HCT116 (cell line): ENCODE data around the gene GGA2. TPM values are rescaled to one million over a fixed set of nuclear protein-coding genes. Genes with fewer than 3 reads are reported as not detected.

Experiments
- ATAC-seq: fragments of 200-7000 bp; cut with Tn5 transposase; 2 replicates; pipeline ENCODE4 v1.9.1; 2020; ENCODE audit warnings: mild to moderate bottlenecking, moderate library complexity
- BruUV-seq: library from RNA; stranded (reverse); fragments of 400-500 nt; replicated peaks from 2 replicates; lab custom pipeline; 2021; lab: Mats Ljungman, UMichigan
- CTCF ChIA-PET: fragments of 300-600 bp; sonication (Branson Sonifier 250); formaldehyde crosslinking; loops from one replicate; lab custom pipeline; 2021; ENCODE audit warnings: antibody characterized with exemption; lab: Charles Lee
- POLR2A ChIA-PET: fragments of 300-600, 350-600 bp; sonication (Branson Sonifier 250); formaldehyde crosslinking; loops from one replicate; lab custom pipeline; 2021; ENCODE audit warnings: antibody characterized with exemption; lab: Charles Lee
- RAD21 ChIA-PET, 2 experiments: fragments of 300-600 bp; sonication (Branson Sonifier 250); formaldehyde crosslinking; loops; one replicate each; lab custom pipeline; 2023; ENCODE audit warnings: low total read pairs in 2 of 2; ENCODE audit not compliant: uncharacterized antibody in 2 of 2, unreplicated experiment in 2 of 2, low non-redundant PET in 1 of 2; lab: Charles Lee
- DNase-seq: peaks from one replicate; pipeline ENCODE4 v3.0.0-alpha.2; 2010; ENCODE audit warnings: low read depth, low spot score
- H2AFZ ChIP-seq: fragments of 200-600 bp; shearing (Covaris generic), sonication (generic); 2 replicates; pipeline ENCODE4 v1.6.1; 2017; ENCODE audit warnings: low read depth, mixed run types, mixed read lengths, antibody characterized with exemption, low read length; ENCODE audit not compliant: poor library complexity, severe bottlenecking
- H3K27ac ChIP-seq: 2 replicates; pipeline ENCODE4 v1.5.1; 2012; ENCODE audit warnings: low read depth, low read length
- H3K27me3 ChIP-seq: fragments of 200-600 bp; sonication (generic); 2 replicates; pipeline ENCODE4 v1.6.1; 2016; ENCODE audit warnings: mixed run types, low read length, mixed read lengths; ENCODE audit not compliant: insufficient read depth
- H3K36me3 ChIP-seq, 2 experiments: fragments of 200-500 bp in 1 of 2; fragments of 200-600 bp in 1 of 2; sonication (Bioruptor generic) in 1 of 2; sonication (generic) in 1 of 2; 2 replicates each; pipeline versions ENCODE4 v1.5.1 to v1.6.1; 2014 to 2016; ENCODE audit warnings: low read length in 2 of 2, inconsistent platforms in 1 of 2, mixed read lengths in 1 of 2, mixed run types in 1 of 2; ENCODE audit not compliant: insufficient read depth in 2 of 2, control insufficient read depth in 1 of 2
- H3K4me1 ChIP-seq, 2 experiments: fragments of 200-600 bp in 1 of 2; sonication (generic) in 1 of 2; 2 replicates each; pipeline versions ENCODE4 v1.5.1 to v1.6.1; 2012 to 2017; ENCODE audit warnings: low read length in 2 of 2, inconsistent platforms in 1 of 2, mild to moderate bottlenecking in 1 of 2, mixed read lengths in 1 of 2, mixed run types in 1 of 2, moderate library complexity in 1 of 2; ENCODE audit not compliant: insufficient read depth in 2 of 2, control insufficient read depth in 1 of 2
- H3K4me2 ChIP-seq: fragments of 200-600 bp; sonication (generic); 2 replicates; pipeline ENCODE4 v1.6.1; 2017; ENCODE audit warnings: mixed run types, low read length, mixed read lengths
- H3K4me3 ChIP-seq, 2 experiments: fragments of 200-600 bp in 1 of 2; sonication (generic) in 1 of 2; replicated peaks in 1 of 2; 2 replicates each; pipeline ENCODE4 v1.5.1; 2011 to 2016; ENCODE audit warnings: low read length in 2 of 2, control low read depth in 1 of 2, low read depth in 1 of 2, mild to moderate bottlenecking in 1 of 2, mixed read lengths in 1 of 2, mixed run types in 1 of 2
- H3K79me2 ChIP-seq: fragments of 200-600 bp; sonication (generic); 2 replicates; pipeline ENCODE4 v1.6.1; 2017; ENCODE audit warnings: mild to moderate bottlenecking, mixed run types, low read length, moderate library complexity, mixed read lengths; ENCODE audit not compliant: insufficient read depth
- H3K9ac ChIP-seq: fragments of 200-600 bp; sonication (generic); 2 replicates; pipeline ENCODE4 v1.6.1; 2016; ENCODE audit warnings: low read length, mixed read lengths
- H3K9me2 ChIP-seq: fragments of 200-600 bp; sonication (generic), shearing (Covaris generic); 2 replicates; pipeline ENCODE4 v1.6.1; 2017; ENCODE audit warnings: mixed run types, mild to moderate bottlenecking, moderate library complexity; ENCODE audit not compliant: insufficient read depth
- H3K9me3 ChIP-seq, 2 experiments: fragments of 200-500 bp in 1 of 2; fragments of 200-600 bp in 1 of 2; sonication (Bioruptor generic) in 1 of 2; sonication (generic) in 1 of 2; 2 replicates each; pipeline ENCODE4 v1.6.1; 2014 to 2017; ENCODE audit warnings: low read length in 2 of 2, mixed read lengths in 2 of 2, inconsistent platforms in 1 of 2, low read depth in 1 of 2, mild to moderate bottlenecking in 1 of 2, mixed run types in 1 of 2, moderate library complexity in 1 of 2; ENCODE audit not compliant: control insufficient read depth in 1 of 2, insufficient read depth in 1 of 2
- H4K20me1 ChIP-seq: fragments of 200-600 bp; sonication (generic), shearing (Covaris generic); 2 replicates; pipeline ENCODE4 v1.6.1; 2017; ENCODE audit warnings: mixed run types, mild to moderate bottlenecking, moderate library complexity; ENCODE audit not compliant: insufficient read depth
- CBX3 ChIP-seq: IDR thresholded peaks from 2 replicates; pipeline ENCODE4 v1.6.1; 2012; ENCODE audit warnings: low read depth
- CEBPB ChIP-seq: IDR thresholded peaks from 2 replicates; pipeline ENCODE4 v1.6.1; 2012; ENCODE audit warnings: low read depth
- EGR1 ChIP-seq: IDR thresholded peaks from 2 replicates; pipeline ENCODE4 v1.6.1; 2012; ENCODE audit warnings: low read depth
- EZH2 ChIP-seq: fragments of 200-600 bp; sonication (generic); IDR thresholded peaks from 2 replicates; pipeline ENCODE4 v1.6.1; 2017; ENCODE audit warnings: antibody characterized with exemption, mixed run types
- EZH2phosphoT487 ChIP-seq: fragments of 200-600 bp; IDR thresholded peaks from 2 replicates; pipeline ENCODE4 v1.6.1; 2018; ENCODE audit warnings: antibody characterized with exemption, borderline replicate concordance
- FOSL1 ChIP-seq: IDR thresholded peaks from 2 replicates; pipeline ENCODE4 v1.6.1; 2012; ENCODE audit warnings: low read depth
- MAX ChIP-seq: IDR thresholded peaks from 2 replicates; pipeline ENCODE4 v1.6.1; 2012
- SIN3A ChIP-seq: IDR thresholded peaks from 2 replicates; pipeline ENCODE4 v1.6.1; 2012; ENCODE audit warnings: low read depth
- SP1 ChIP-seq: IDR thresholded peaks from 2 replicates; pipeline ENCODE4 v1.6.1; 2012; ENCODE audit warnings: low read depth
- TCF7L2 ChIP-seq: IDR thresholded peaks from 2 replicates; pipeline ENCODE4 v1.7.0; 2011; ENCODE audit warnings: borderline replicate concordance, inconsistent platforms; ENCODE audit not compliant: insufficient read depth, insufficient read length; ENCODE audit errors: extremely low read depth
- YY1 ChIP-seq: IDR thresholded peaks from 2 replicates; pipeline ENCODE4 v1.6.1; 2011; ENCODE audit warnings: low read length, low read depth, moderate library complexity, mild to moderate bottlenecking; ENCODE audit not compliant: insufficient replicate concordance; ENCODE audit errors: extremely low read depth
- intact Hi-C: fragments of 100-400 bp; cut with micrococcal nuclease; formaldehyde crosslinking; loops from 2 replicates; pipeline ENCODE4 v1.10.0; 2022
- total RNA-seq: library from RNA; stranded (reverse); gene quantifications from one replicate; pipeline ENCODE4 v1.2.1, GENCODE V29; 2021; ENCODE audit not compliant: unreplicated experiment
- TF ChIP-seq, protein P1 (sequence below): IDR thresholded peaks from 2 replicates; pipeline ENCODE4 v1.6.1; 2011; ENCODE audit warnings: mild to moderate bottlenecking, low read length, moderate library complexity; ENCODE audit not compliant: insufficient replicate concordance; ENCODE audit errors: extremely low read depth
- TF ChIP-seq, protein P2 (sequence below), 3 experiments: fragments of 200-600 bp in 1 of 3; sonication (generic) in 1 of 3; IDR thresholded peaks in 2 of 3; conservative IDR thresholded peaks in 1 of 3; 2 replicates each; pipeline ENCODE4 v1.5.1; 2012 to 2017; ENCODE audit warnings: low read depth in 2 of 3, low read length in 2 of 3, antibody characterized with exemption in 1 of 3, borderline replicate concordance in 1 of 3, control low read depth in 1 of 3, mild to moderate bottlenecking in 1 of 3, mixed read lengths in 1 of 3, mixed run types in 1 of 3, moderate library complexity in 1 of 3; ENCODE audit not compliant: insufficient read depth in 1 of 3
- TF ChIP-seq, protein P3 (sequence below): IDR thresholded peaks from 2 replicates; pipeline ENCODE4 v1.6.1; 2012; ENCODE audit warnings: low read depth
- TF ChIP-seq, protein P4 (sequence below): IDR thresholded peaks from 2 replicates; pipeline ENCODE4 v1.6.1; 2012

The GGA2 gene
- total RNA-seq, 1 experiment from 2014 or later = 68.3 TPM

- POLR2A ChIA-PET = no interaction called here
- intact Hi-C loops = no loop called here
- no peaks in the 10 kb centered on the region for H3K79me2 ChIP-seq
- H3K4me1 ChIP-seq = no peaks in the 10 kb centered on the region
- no peak overlapping the region for H3K4me2 ChIP-seq
- RAD21 ChIA-PET = no interaction called here
- no peak for ATAC-seq
- H3K9ac ChIP-seq = no peak overlapping the region
- no peak overlapping the region for H2AFZ ChIP-seq
- H3K27me3 ChIP-seq = no peaks in the 10 kb centered on the region
- no TSS peak for BruUV-seq
- no peak overlapping the region for H3K4me3 ChIP-seq
- H4K20me1 ChIP-seq = no peaks in the 10 kb centered on the region
- TF ChIP-seq, protein P1, sequence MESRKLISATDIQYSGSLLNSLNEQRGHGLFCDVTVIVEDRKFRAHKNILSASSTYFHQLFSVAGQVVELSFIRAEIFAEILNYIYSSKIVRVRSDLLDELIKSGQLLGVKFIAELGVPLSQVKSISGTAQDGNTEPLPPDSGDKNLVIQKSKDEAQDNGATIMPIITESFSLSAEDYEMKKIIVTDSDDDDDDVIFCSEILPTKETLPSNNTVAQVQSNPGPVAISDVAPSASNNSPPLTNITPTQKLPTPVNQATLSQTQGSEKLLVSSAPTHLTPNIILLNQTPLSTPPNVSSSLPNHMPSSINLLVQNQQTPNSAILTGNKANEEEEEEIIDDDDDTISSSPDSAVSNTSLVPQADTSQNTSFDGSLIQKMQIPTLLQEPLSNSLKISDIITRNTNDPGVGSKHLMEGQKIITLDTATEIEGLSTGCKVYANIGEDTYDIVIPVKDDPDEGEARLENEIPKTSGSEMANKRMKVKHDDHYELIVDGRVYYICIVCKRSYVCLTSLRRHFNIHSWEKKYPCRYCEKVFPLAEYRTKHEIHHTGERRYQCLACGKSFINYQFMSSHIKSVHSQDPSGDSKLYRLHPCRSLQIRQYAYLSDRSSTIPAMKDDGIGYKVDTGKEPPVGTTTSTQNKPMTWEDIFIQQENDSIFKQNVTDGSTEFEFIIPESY = no peak
- TF ChIP-seq CEBPB (no peak), FOSL1 (no peak), EGR1 (no peak), SP1 (no peak), TCF7L2 (no peak), CBX3 (no peak), MAX (no peak), EZH2phosphoT487 (no peak), EZH2 (no peak), YY1 (no peak), SIN3A (no peak)
- TF ChIP-seq, protein P2, sequence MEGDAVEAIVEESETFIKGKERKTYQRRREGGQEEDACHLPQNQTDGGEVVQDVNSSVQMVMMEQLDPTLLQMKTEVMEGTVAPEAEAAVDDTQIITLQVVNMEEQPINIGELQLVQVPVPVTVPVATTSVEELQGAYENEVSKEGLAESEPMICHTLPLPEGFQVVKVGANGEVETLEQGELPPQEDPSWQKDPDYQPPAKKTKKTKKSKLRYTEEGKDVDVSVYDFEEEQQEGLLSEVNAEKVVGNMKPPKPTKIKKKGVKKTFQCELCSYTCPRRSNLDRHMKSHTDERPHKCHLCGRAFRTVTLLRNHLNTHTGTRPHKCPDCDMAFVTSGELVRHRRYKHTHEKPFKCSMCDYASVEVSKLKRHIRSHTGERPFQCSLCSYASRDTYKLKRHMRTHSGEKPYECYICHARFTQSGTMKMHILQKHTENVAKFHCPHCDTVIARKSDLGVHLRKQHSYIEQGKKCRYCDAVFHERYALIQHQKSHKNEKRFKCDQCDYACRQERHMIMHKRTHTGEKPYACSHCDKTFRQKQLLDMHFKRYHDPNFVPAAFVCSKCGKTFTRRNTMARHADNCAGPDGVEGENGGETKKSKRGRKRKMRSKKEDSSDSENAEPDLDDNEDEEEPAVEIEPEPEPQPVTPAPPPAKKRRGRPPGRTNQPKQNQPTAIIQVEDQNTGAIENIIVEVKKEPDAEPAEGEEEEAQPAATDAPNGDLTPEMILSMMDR (IDR thresholded peaks at IDR 0.05 in 2 of 3, conservative IDR thresholded peaks at IDR 0.05 in 1 of 3; ENCODE audit: borderline replicate concordance in 1 of 3, insufficient read depth in 1 of 3, low read depth in 2 of 3, low read length in 2 of 3) = no peak
- TF ChIP-seq, protein P3, sequence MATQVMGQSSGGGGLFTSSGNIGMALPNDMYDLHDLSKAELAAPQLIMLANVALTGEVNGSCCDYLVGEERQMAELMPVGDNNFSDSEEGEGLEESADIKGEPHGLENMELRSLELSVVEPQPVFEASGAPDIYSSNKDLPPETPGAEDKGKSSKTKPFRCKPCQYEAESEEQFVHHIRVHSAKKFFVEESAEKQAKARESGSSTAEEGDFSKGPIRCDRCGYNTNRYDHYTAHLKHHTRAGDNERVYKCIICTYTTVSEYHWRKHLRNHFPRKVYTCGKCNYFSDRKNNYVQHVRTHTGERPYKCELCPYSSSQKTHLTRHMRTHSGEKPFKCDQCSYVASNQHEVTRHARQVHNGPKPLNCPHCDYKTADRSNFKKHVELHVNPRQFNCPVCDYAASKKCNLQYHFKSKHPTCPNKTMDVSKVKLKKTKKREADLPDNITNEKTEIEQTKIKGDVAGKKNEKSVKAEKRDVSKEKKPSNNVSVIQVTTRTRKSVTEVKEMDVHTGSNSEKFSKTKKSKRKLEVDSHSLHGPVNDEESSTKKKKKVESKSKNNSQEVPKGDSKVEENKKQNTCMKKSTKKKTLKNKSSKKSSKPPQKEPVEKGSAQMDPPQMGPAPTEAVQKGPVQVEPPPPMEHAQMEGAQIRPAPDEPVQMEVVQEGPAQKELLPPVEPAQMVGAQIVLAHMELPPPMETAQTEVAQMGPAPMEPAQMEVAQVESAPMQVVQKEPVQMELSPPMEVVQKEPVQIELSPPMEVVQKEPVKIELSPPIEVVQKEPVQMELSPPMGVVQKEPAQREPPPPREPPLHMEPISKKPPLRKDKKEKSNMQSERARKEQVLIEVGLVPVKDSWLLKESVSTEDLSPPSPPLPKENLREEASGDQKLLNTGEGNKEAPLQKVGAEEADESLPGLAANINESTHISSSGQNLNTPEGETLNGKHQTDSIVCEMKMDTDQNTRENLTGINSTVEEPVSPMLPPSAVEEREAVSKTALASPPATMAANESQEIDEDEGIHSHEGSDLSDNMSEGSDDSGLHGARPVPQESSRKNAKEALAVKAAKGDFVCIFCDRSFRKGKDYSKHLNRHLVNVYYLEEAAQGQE = no peak
- TF ChIP-seq, protein P4, sequence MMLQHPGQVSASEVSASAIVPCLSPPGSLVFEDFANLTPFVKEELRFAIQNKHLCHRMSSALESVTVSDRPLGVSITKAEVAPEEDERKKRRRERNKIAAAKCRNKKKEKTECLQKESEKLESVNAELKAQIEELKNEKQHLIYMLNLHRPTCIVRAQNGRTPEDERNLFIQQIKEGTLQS = no peak
- DNase-seq = no peak
- no peak overlapping the region for H3K27ac ChIP-seq
- no peaks in the 10 kb centered on the region for H3K9me2 ChIP-seq
- peaks cover 11 to 12% of the 10 kb centered on the region in 2 experiments; a peak in 3 of 4 replicates for H3K36me3 ChIP-seq
- no peaks in the 10 kb centered on the region for H3K9me3 ChIP-seq
- CTCF ChIA-PET = no interaction called here
Observed at GRCh38 chr16:23414731-23415130, 95.6 kb downstream of the GGA2 start.
